ENCODE measurements around the gene CBFA2T3.

Gene CBFA2T3

GRCh38 chr16:88932929-88933328 lies 44.1 kb downstream of the CBFA2T3 start:
- TF ChIP-seq, protein P1, sequence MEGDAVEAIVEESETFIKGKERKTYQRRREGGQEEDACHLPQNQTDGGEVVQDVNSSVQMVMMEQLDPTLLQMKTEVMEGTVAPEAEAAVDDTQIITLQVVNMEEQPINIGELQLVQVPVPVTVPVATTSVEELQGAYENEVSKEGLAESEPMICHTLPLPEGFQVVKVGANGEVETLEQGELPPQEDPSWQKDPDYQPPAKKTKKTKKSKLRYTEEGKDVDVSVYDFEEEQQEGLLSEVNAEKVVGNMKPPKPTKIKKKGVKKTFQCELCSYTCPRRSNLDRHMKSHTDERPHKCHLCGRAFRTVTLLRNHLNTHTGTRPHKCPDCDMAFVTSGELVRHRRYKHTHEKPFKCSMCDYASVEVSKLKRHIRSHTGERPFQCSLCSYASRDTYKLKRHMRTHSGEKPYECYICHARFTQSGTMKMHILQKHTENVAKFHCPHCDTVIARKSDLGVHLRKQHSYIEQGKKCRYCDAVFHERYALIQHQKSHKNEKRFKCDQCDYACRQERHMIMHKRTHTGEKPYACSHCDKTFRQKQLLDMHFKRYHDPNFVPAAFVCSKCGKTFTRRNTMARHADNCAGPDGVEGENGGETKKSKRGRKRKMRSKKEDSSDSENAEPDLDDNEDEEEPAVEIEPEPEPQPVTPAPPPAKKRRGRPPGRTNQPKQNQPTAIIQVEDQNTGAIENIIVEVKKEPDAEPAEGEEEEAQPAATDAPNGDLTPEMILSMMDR (conservative IDR thresholded peaks at IDR 0.05; ENCODE audit: low read depth, low read length), result no peak
- no peak for DNase-seq (ENCODE audit: low read depth)
- H3K4me3 ChIP-seq (ENCODE audit: low read length), result no peak overlapping the region

DNA sequence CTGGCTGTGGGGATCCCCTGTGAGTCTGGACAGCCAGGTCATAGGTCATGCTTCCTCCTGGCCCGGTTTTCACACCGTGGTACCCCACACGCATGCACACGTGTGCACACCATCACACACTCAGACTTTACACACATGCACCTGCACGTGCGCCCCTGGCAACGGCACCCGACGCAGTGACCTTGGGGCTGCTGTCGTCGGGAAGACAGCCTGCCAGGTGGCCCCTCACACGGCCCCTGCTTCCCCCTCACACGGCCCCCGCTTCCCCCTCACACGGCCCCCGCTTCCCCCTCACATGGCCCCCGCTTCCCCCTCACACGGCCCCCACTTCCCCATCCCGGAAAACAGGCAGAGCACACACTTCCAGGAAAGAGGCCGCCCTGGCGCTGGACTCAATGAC lies 45.1 kb downstream of the CBFA2T3 start:
- DNase-seq (ENCODE audit: low read depth), result no peak
- TF ChIP-seq, protein P1 (conservative IDR thresholded peaks at IDR 0.05; ENCODE audit: low read depth, low read length), result no peak
- H3K4me3 ChIP-seq (ENCODE audit: low read length), result no peak overlapping the region

- no peak overlapping the region for H3K4me3 ChIP-seq (ENCODE audit: low read length)
- TF ChIP-seq, protein P1 (conservative IDR thresholded peaks at IDR 0.05; ENCODE audit: low read depth, low read length), result no peak
- DNase-seq (ENCODE audit: low read depth), result no peak
These were observed 45.6 kb downstream of the CBFA2T3 start for GRCh38 chr16:88931373-88931900.

DNA sequence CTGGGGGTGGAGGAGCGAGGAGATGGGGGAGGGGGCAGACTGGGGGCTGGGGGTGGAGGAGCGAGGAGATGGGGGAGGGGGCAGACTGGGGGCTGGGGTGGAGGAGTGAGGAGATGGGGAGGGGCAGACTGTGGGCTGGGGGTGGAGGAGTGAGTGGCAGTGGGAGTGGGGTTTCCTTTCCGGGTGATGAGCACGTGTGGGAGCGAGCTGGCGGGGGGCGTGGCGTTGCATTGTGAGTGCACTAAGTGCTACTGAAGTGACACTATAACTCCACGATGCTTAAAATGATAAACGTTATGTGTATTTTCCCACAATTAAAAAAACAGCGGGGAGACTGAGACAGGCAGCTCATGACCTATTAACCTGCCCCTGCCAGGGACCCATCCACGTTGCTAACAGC lies 46.3 kb downstream of the CBFA2T3 start:
- TF ChIP-seq, protein P1 (conservative IDR thresholded peaks at IDR 0.05; ENCODE audit: low read depth, low read length), result no peak
- no peak overlapping the region for H3K4me3 ChIP-seq (ENCODE audit: low read length)
- DNase-seq (ENCODE audit: low read depth), result no peak

GRCh38 chr16:88929091-88929445 lies 47.9 kb downstream of the CBFA2T3 start:
- H3K4me3 ChIP-seq (ENCODE audit: low read length), result no peak overlapping the region
- TF ChIP-seq, protein P1 (conservative IDR thresholded peaks at IDR 0.05; ENCODE audit: low read depth, low read length), result no peak
- DNase-seq (ENCODE audit: low read depth), result no peak

- TF ChIP-seq, protein P1 (conservative IDR thresholded peaks at IDR 0.05; ENCODE audit: low read depth, low read length), result no peak
- DNase-seq (ENCODE audit: low read depth), result no peak
- no peak overlapping the region for H3K4me3 ChIP-seq (ENCODE audit: low read length)
These were observed 48.5 kb downstream of the CBFA2T3 start for GRCh38 chr16:88928405-88929090.

- DNase-seq (ENCODE audit: low read depth), result no peak
- no peak overlapping the region for H3K4me3 ChIP-seq (ENCODE audit: low read length)
- TF ChIP-seq, protein P1 (conservative IDR thresholded peaks at IDR 0.05; ENCODE audit: low read depth, low read length), result no peak
These were observed 49.3 kb downstream of the CBFA2T3 start for GRCh38 chr16:88927661-88928060.

Measured in retinal pigment epithelial cell (primary cell).